ENCODE data around the gene ATR.
"Not testable (repeated sequence)": the region's sequence is repeated elsewhere in the genome, so short reads cannot be mapped to it uniquely, and the experiment has no call there.

ATR gene

GRCh38 chr3:142578329-142579223 lies at the start of gene ATR:
Gene ATR (minus strand): TSS chr3:142578733. CDS start chr3:142578704, 29 bp downstream.
- DNase-seq (ENCODE audit: low spot score) = peak; percentile 91

GRCh38 chr3:142626971-142627370 lies 48.4 kb upstream of the ATR start:
- no peak for DNase-seq (ENCODE audit: low spot score)

- DNase-seq (ENCODE audit: low spot score) = no peak
These were observed 46.6 kb upstream of the ATR start for GRCh38 chr3:142625153-142625440.

GRCh38 chr3:142624341-142625152 lies 46.0 kb upstream of the ATR start:
- DNase-seq (ENCODE audit: low spot score) = no peak

GRCh38 chr3:142623194-142623593 lies 44.7 kb upstream of the ATR start:
- no peak for DNase-seq (ENCODE audit: low spot score)

GRCh38 chr3:142622405-142622804 lies 43.9 kb upstream of the ATR start:
- no peak for DNase-seq (ENCODE audit: low spot score)

- no peak for DNase-seq (ENCODE audit: low spot score)
These were observed 40.5 kb upstream of the ATR start for GRCh38 chr3:142618917-142619461.

GRCh38 chr3:142615171-142615570 lies 36.6 kb upstream of the ATR start:
- DNase-seq (ENCODE audit: low spot score) = no peak

- no peak for DNase-seq (ENCODE audit: low spot score)
These were observed 35.6 kb upstream of the ATR start for GRCh38 chr3:142614059-142614626.

- no peak for DNase-seq (ENCODE audit: low spot score)
These were observed 35.0 kb upstream of the ATR start for GRCh38 chr3:142613491-142613890.

GRCh38 chr3:142611206-142611605 lies 32.7 kb upstream of the ATR start:
- no peak for DNase-seq (ENCODE audit: low spot score)

- DNase-seq (ENCODE audit: low spot score) = no peak
These were observed 30.6 kb upstream of the ATR start for GRCh38 chr3:142609136-142609535.

- no peak for DNase-seq (ENCODE audit: low spot score)
These were observed 30.1 kb upstream of the ATR start for GRCh38 chr3:142608631-142609030.

- DNase-seq (ENCODE audit: low spot score) = no peak
These were observed 26.4 kb upstream of the ATR start for GRCh38 chr3:142604940-142605339.

- not testable (repeated sequence) for DNase-seq (ENCODE audit: low spot score)
These were observed 24.8 kb upstream of the ATR start for GRCh38 chr3:142603386-142603705.

- no peak for DNase-seq (ENCODE audit: low spot score)
These were observed 24.3 kb upstream of the ATR start for GRCh38 chr3:142602619-142603385.

GRCh38 chr3:142601713-142602112 lies 23.2 kb upstream of the ATR start:
- no peak for DNase-seq (ENCODE audit: low spot score)

GRCh38 chr3:142597906-142598305 lies 19.4 kb upstream of the ATR start:
- no peak for DNase-seq (ENCODE audit: low spot score)

GRCh38 chr3:142596726-142597088 lies 18.2 kb upstream of the ATR start:
- DNase-seq (ENCODE audit: low spot score) = peak; percentile 4

- peak; percentile 71 for DNase-seq (ENCODE audit: low spot score)
These were observed 17.6 kb upstream of the ATR start, which contains the start of gene PLS1 for GRCh38 chr3:142595951-142596725. Gene PLS1 (plus strand): TSS chr3:142596393. CDS start chr3:142664238, 67,845 bp downstream.

- no peak for DNase-seq (ENCODE audit: low spot score)
These were observed 17.0 kb upstream of the ATR start for GRCh38 chr3:142595581-142595950.

Data from pons (tissue), 1 donor.